ENCODE data around the gene TGFBRAP1. TPM values are rescaled to one million over a fixed set of nuclear protein-coding genes. Genes with fewer than 3 reads are reported as not detected.

Gene TGFBRAP1
- total and polyA plus RNA-seq, 9 of the 15 experiments (the other 6 are each of a cell fraction or from before 2014, with no cell fraction given), result 3.7 to 18.0 (median 11.0) TPM

- TF ChIP-seq MGA (IDR thresholded peaks at IDR 0.05) (0 out of 2 replicates have a peak, but pooled peaks have one; percentile 23), KDM5B (IDR thresholded peaks at IDR 0.05; ENCODE audit: insufficient replicate concordance, low read depth, low read length) (no peak), CXXC5 (CRISPR knock-in tag; IDR thresholded peaks at IDR 0.05) (peak; percentile 25; the same call in 1 of the 2 replicates), POLR2AphosphoS5 (IDR thresholded peaks at IDR 0.05; ENCODE audit: control insufficient read depth, insufficient read depth, low read depth, low read length) (0 out of 2 replicates have a peak, but pooled peaks have one; percentile 45), HSF4 (CRISPR knock-in tag; IDR thresholded peaks at IDR 0.05; ENCODE audit: borderline replicate concordance) (no peak), TEAD4 (IDR thresholded peaks at IDR 0.05; ENCODE audit: low read length) (peak; percentile 59), TEAD4 (CRISPR knock-in tag; IDR thresholded peaks at IDR 0.05; ENCODE audit: borderline replicate concordance) (no peak), ZNF24 (IDR thresholded peaks at IDR 0.05) (peak; percentile 95)
These were observed 66.9 kb downstream of the TGFBRAP1 start (continued) for GRCh38 chr2:105262651-105263091.
